ENCODE data around the gene RNF25.

DNA sequence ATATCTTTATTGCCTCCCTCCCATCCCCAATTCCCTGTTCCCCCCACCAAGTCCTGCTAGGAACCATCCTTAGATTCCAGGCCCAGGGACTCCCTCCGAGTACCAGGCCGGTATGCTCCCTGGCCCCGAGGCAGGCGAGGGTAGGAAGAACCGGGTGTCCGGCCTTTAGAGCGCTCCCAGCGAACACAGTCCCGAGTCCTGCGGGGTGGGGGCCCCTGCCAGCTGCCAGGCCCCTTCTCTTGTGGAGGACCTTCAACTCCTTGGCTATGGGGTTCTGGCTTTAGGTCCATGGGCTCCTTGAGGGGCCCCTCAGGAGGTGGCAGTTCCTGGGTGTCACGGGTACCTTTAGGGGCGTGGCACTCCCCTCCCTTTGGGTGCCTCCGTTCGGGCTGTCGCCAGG lies 7.9 kb downstream of the RNF25 start:
- TF ChIP-seq POLR2AphosphoS5 (IDR thresholded peaks at IDR 0.05; ENCODE audit: borderline replicate concordance, low read depth, low read length): no peak
- no peak for TF ChIP-seq FOXP2 (optimal IDR thresholded peaks at IDR 0.05; ENCODE audit: control extremely low read depth, extremely low read length, insufficient read depth)
